Trophoblast cell (in vitro differentiated cells and primary cell): Measurements from ENCODE around the gene IRS1.

Source experiments
- DNase-seq, 2 donors: peaks; one replicate each; pipeline ENCODE4 v3.0.0-alpha.2; 2016
- H2AFZ ChIP-seq: 2 replicates; pipeline ENCODE4 v1.6.1; 2013; ENCODE audit warnings: low read length, moderate library complexity, mild to moderate bottlenecking; ENCODE audit not compliant: insufficient read depth, poor library complexity
- H2AK5ac ChIP-seq: 2 replicates; pipeline ENCODE4 v1.6.1; 2013; ENCODE audit warnings: mild to moderate bottlenecking, low read length
- H2BK120ac ChIP-seq: 2 replicates; pipeline ENCODE4 v1.6.1; 2013; ENCODE audit warnings: low read length, mild to moderate bottlenecking, moderate library complexity; ENCODE audit not compliant: insufficient read depth, poor library complexity
- H2BK12ac ChIP-seq: 2 replicates; pipeline ENCODE4 v1.6.1; 2013; ENCODE audit warnings: mild to moderate bottlenecking, low read length, moderate library complexity
- H2BK5ac ChIP-seq: 2 replicates; pipeline ENCODE4 v1.6.1; 2013; ENCODE audit warnings: low read length, low read depth, moderate library complexity, mild to moderate bottlenecking; ENCODE audit not compliant: poor library complexity
- H3K14ac ChIP-seq: 2 replicates; pipeline ENCODE4 v1.6.1; 2013; ENCODE audit warnings: mild to moderate bottlenecking, low read length
- H3K18ac ChIP-seq: 2 replicates; pipeline ENCODE4 v1.6.1; 2013; ENCODE audit warnings: mild to moderate bottlenecking, low read length
- H3K23ac ChIP-seq: 2 replicates; pipeline ENCODE4 v1.6.1; 2013; ENCODE audit warnings: low read length
- H3K27ac ChIP-seq: 2 replicates; pipeline ENCODE4 v1.5.1; 2013; ENCODE audit warnings: low read depth, mild to moderate bottlenecking, inconsistent platforms, low read length, moderate library complexity
- H3K27me3 ChIP-seq: 2 replicates; pipeline ENCODE4 v1.6.1; 2013; ENCODE audit warnings: inconsistent platforms, mild to moderate bottlenecking, low read length, moderate library complexity; ENCODE audit not compliant: insufficient read depth
- H3K36me3 ChIP-seq, 2 experiments: 1 replicate in 1 of 2; 2 replicates in 1 of 2; pipeline ENCODE4 v1.6.1; 2013; ENCODE audit warnings: low read length in 2 of 2, mild to moderate bottlenecking in 2 of 2, moderate library complexity in 1 of 2; ENCODE audit not compliant: insufficient read depth in 2 of 2, control insufficient read depth in 1 of 2
- H3K4ac ChIP-seq: 2 replicates; pipeline ENCODE4 v1.6.1; 2013; ENCODE audit warnings: low read depth, mild to moderate bottlenecking, low read length, moderate library complexity
- H3K4me1 ChIP-seq, 2 experiments: 1 replicate in 1 of 2; 2 replicates in 1 of 2; pipeline ENCODE4 v1.6.1; 2013; ENCODE audit warnings: low read length in 2 of 2, mild to moderate bottlenecking in 2 of 2, moderate library complexity in 1 of 2; ENCODE audit not compliant: insufficient read depth in 2 of 2, control insufficient read depth in 1 of 2
- H3K4me2 ChIP-seq: 2 replicates; pipeline ENCODE4 v1.6.1; 2013; ENCODE audit warnings: inconsistent platforms, mild to moderate bottlenecking, low read length, moderate library complexity
- H3K4me3 ChIP-seq: 2 replicates; pipeline ENCODE4 v1.5.1; 2013; ENCODE audit warnings: mild to moderate bottlenecking, low read depth, low read length, inconsistent platforms
- H3K79me1 ChIP-seq: one replicate; pipeline ENCODE4 v1.6.1; 2013; ENCODE audit warnings: low read length
- H3K79me2 ChIP-seq: 2 replicates; pipeline ENCODE4 v1.6.1; 2013; ENCODE audit warnings: low read length, mild to moderate bottlenecking; ENCODE audit not compliant: control insufficient read depth, insufficient read depth, poor library complexity
- H3K9ac ChIP-seq: 2 replicates; pipeline ENCODE4 v1.6.1; 2013; ENCODE audit warnings: mild to moderate bottlenecking, low read length
- H3K9me3 ChIP-seq: 2 replicates; pipeline ENCODE4 v1.6.1; 2013; ENCODE audit warnings: low read depth, mild to moderate bottlenecking, control low read depth, inconsistent platforms, low read length; ENCODE audit not compliant: insufficient read depth
- H4K12ac ChIP-seq: 2 replicates; pipeline ENCODE4 v1.6.1; 2013; ENCODE audit warnings: low read depth, mild to moderate bottlenecking, low read length, moderate library complexity
- H4K8ac ChIP-seq: 2 replicates; pipeline ENCODE4 v1.6.1; 2013; ENCODE audit warnings: low read depth, mild to moderate bottlenecking, low read length, moderate library complexity
- H4K91ac ChIP-seq: one replicate; pipeline ENCODE4 v1.6.1; 2013; ENCODE audit warnings: low read depth, mild to moderate bottlenecking, low read length, moderate library complexity
- WGBS: extraction: QIAGEN DNeasy Blood & Tissue Kit; methylation state at CpG from one replicate; pipeline ENCODE4 v1.1.7; 2013; ENCODE audit warnings: missing lambda C conversion rate; ENCODE audit not compliant: insufficient read length, insufficient coverage; ENCODE audit errors: extremely low coverage; 5-methylcytosine and 5-hydroxymethylcytosine counted together

IRS1 gene

DNA sequence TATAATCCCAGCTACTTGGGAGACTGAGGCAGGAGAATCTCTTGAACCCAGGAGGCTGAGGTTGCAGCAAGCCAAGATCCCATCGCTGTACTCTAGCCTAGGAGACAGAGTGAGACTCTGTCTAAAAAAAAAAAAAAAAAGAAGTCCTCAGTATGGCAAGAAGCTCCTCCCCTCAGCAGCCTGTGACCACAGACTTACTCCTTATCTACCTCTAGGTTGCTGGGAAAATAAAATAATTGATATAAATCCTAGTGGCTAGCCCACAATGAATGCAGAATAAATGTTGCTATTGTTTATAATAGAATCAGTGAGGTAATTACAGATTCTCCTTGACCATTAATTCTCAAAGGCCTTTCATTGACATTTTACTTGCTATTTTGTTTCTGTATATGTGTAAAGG lies 70.6 kb downstream of the IRS1 start:
- H3K4me2 ChIP-seq = no peak overlapping the region
- no peak for DNase-seq
- no peaks in the 10 kb centered on the region for H3K79me2 ChIP-seq
- no peak overlapping the region for H2BK12ac ChIP-seq
- no peak overlapping the region for H3K4ac ChIP-seq
- no peak overlapping the region for H4K91ac ChIP-seq
- H3K4me3 ChIP-seq = no peak overlapping the region
- H3K18ac ChIP-seq = no peak overlapping the region
- H3K36me3 ChIP-seq = no peaks in the 10 kb centered on the region
- H3K9ac ChIP-seq = no peak overlapping the region
- no peak overlapping the region for H4K12ac ChIP-seq
- H2BK120ac ChIP-seq = no peak overlapping the region
- H4K8ac ChIP-seq = no peak overlapping the region
- H3K27me3 ChIP-seq = no peaks in the 10 kb centered on the region
- no CpG with 5 or more reads among the region's 1 CpG for WGBS
- no peak overlapping the region for H2AK5ac ChIP-seq
- H3K23ac ChIP-seq = no peak overlapping the region
- peaks cover 0 to 4% of the 10 kb centered on the region in 2 experiments for H3K4me1 ChIP-seq
- no peak overlapping the region for H3K14ac ChIP-seq
- no peak overlapping the region for H3K27ac ChIP-seq
- H2BK5ac ChIP-seq = no peak overlapping the region
- no peaks in the 10 kb centered on the region for H3K9me3 ChIP-seq
- H3K79me1 ChIP-seq = peaks cover 6% of the 10 kb centered on the region
- no peak overlapping the region for H2AFZ ChIP-seq

DNA sequence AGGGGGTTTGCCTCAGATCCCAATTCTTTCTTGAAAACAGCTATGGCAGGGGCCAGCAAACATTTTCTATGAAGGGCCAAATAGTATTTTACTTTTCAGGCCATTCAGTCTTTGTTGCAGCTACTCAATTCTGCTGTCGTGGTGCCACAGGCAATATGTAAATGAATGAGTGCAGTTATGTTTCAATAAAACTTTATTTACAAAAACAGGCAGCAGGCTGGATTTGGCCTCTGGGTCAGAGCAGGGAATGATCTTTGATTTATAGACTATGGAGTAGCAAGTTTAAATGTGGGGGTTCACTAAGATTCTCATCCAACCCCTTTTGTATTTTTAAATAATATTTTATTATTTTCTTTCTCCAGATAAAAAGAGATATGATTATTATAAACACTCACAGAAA lies 72.4 kb downstream of the IRS1 start:
- no peak overlapping the region for H4K91ac ChIP-seq
- H3K4me2 ChIP-seq = no peak overlapping the region

DNA sequence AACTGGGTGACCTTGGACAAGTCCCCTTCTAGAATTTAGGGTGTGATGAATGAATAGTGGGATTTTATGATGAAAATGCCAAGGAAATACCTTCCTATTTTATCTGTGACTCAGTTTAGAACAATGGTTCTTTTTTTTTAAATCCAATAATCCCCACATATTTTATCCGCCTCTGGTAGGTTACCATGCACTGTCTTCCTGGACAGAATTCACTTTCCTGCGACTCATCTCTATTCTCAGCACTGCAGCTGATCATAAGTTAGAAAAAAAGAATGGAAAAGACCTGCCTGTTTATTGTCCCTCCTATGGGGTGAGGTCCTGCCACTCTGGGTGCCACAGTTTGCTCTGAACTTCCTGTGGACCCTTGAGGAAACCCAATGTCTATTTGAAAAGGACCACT lies 73.1 kb downstream of the IRS1 start:
- H3K4me3 ChIP-seq = no peak overlapping the region
- H3K4me2 ChIP-seq = no peak overlapping the region
- no peak overlapping the region for H4K12ac ChIP-seq
- peaks cover 0 to 4% of the 10 kb centered on the region in 2 experiments for H3K4me1 ChIP-seq
- H4K91ac ChIP-seq = no peak overlapping the region
- no peaks in the 10 kb centered on the region for H3K36me3 ChIP-seq
- H3K79me2 ChIP-seq = no peaks in the 10 kb centered on the region
- no CpG with 5 or more reads among the region's 2 CpGs for WGBS
- no peak overlapping the region for H3K27ac ChIP-seq
- H3K9me3 ChIP-seq = no peaks in the 10 kb centered on the region
- H2AK5ac ChIP-seq = no peak overlapping the region
- peaks cover 6% of the 10 kb centered on the region for H3K79me1 ChIP-seq
- no peak overlapping the region for H3K18ac ChIP-seq
- H3K9ac ChIP-seq = no peak overlapping the region
- H4K8ac ChIP-seq = no peak overlapping the region
- no peak overlapping the region for H3K14ac ChIP-seq
- H2BK120ac ChIP-seq = no peak overlapping the region
- H2BK12ac ChIP-seq = no peak overlapping the region
- no peaks in the 10 kb centered on the region for H3K27me3 ChIP-seq
- H2BK5ac ChIP-seq = no peak overlapping the region
- no peak overlapping the region for H2AFZ ChIP-seq
- DNase-seq = no peak
- H3K23ac ChIP-seq = no peak overlapping the region
- no peak overlapping the region for H3K4ac ChIP-seq

More for the DNA sequence above, 72.4 kb downstream of the IRS1 start:
- H3K27ac ChIP-seq = no peak overlapping the region
- H4K12ac ChIP-seq = no peak overlapping the region
- no CpG with 5 or more reads among the region's 1 CpG for WGBS
- H3K9ac ChIP-seq = no peak overlapping the region
- H3K4me1 ChIP-seq = peaks cover 0 to 4% of the 10 kb centered on the region in 2 experiments
- H3K36me3 ChIP-seq = no peaks in the 10 kb centered on the region
- peak overlapping the region; percentile 36 for H2AK5ac ChIP-seq
- no peak overlapping the region for H2BK5ac ChIP-seq
- no peak overlapping the region for H2BK120ac ChIP-seq
- no peak overlapping the region for H3K14ac ChIP-seq
- H3K18ac ChIP-seq = no peak overlapping the region
- no peaks in the 10 kb centered on the region for H3K9me3 ChIP-seq
- peaks cover 6% of the 10 kb centered on the region for H3K79me1 ChIP-seq
- no peaks in the 10 kb centered on the region for H3K27me3 ChIP-seq
- H3K4ac ChIP-seq = no peak overlapping the region
- H4K8ac ChIP-seq = no peak overlapping the region
- H3K79me2 ChIP-seq = no peaks in the 10 kb centered on the region
- no peak overlapping the region for H3K23ac ChIP-seq
- H3K4me3 ChIP-seq = no peak overlapping the region
- H2BK12ac ChIP-seq = no peak overlapping the region
- DNase-seq = no peak
- no peak overlapping the region for H2AFZ ChIP-seq

GRCh38 chr2:226725126-226725860 lies 74.3 kb downstream of the IRS1 start:
- H3K4ac ChIP-seq = no peak overlapping the region
- no peaks in the 10 kb centered on the region for H3K27me3 ChIP-seq
- H3K9ac ChIP-seq = no peak overlapping the region
- H3K23ac ChIP-seq = no peak overlapping the region
- H2BK120ac ChIP-seq = no peak overlapping the region
- DNase-seq = no peak
- no peak overlapping the region for H2BK5ac ChIP-seq
- no peak overlapping the region for H3K4me3 ChIP-seq
- H3K18ac ChIP-seq = no peak overlapping the region
- no peak overlapping the region for H4K91ac ChIP-seq
- H4K12ac ChIP-seq = no peak overlapping the region
- no CpG with 5 or more reads among the region's 10 CpGs for WGBS
- H3K79me1 ChIP-seq = peaks cover 6% of the 10 kb centered on the region
- no peak overlapping the region for H2AK5ac ChIP-seq
- no peak overlapping the region for H3K14ac ChIP-seq
- H3K9me3 ChIP-seq = no peaks in the 10 kb centered on the region
- peak overlapping the region; percentile 25 for H3K4me2 ChIP-seq
- H3K4me1 ChIP-seq = peaks cover 0 to 4% of the 10 kb centered on the region in 2 experiments
- no peak overlapping the region for H2BK12ac ChIP-seq
- no peaks in the 10 kb centered on the region for H3K36me3 ChIP-seq
- H2AFZ ChIP-seq = no peak overlapping the region
- no peak overlapping the region for H4K8ac ChIP-seq
- H3K79me2 ChIP-seq = no peaks in the 10 kb centered on the region
- H3K27ac ChIP-seq = no peak overlapping the region
